GM18520 (cell line): Measurements from ENCODE around the gene SCG3.

Experiments used
- ATAC-seq: cut with Tn5 transposase; IDR thresholded peaks from one replicate; pipeline ENCODE4 v1.9.1; 2021; ENCODE audit not compliant: unreplicated experiment

The SCG3 gene

GRCh38 chr15:51755790-51756189 lies 74.5 kb downstream of the SCG3 start:
- ATAC-seq, result no peak

GRCh38 chr15:51756482-51756881 lies 75.2 kb downstream of the SCG3 start:
- no peak for ATAC-seq

GRCh38 chr15:51757450-51757849 lies 76.1 kb downstream of the SCG3 start:
- no peak for ATAC-seq

- no peak for ATAC-seq
These were observed 77.3 kb downstream of the SCG3 start for GRCh38 chr15:51758645-51759044.

GRCh38 chr15:51759557-51760070 lies 78.3 kb downstream of the SCG3 start:
- no peak for ATAC-seq

GRCh38 chr15:51760805-51761204 lies 79.5 kb downstream of the SCG3 start:
- ATAC-seq, result no peak

- ATAC-seq, result no peak
These were observed 84.4 kb downstream of the SCG3 start for GRCh38 chr15:51765751-51766150.

- ATAC-seq, result no peak
These were observed 85.0 kb downstream of the SCG3 start for GRCh38 chr15:51766341-51766740.

GRCh38 chr15:51768018-51768417 lies 86.7 kb downstream of the SCG3 start:
- no peak for ATAC-seq
